ENCODE results near the gene RNLS.

GRCh38 chr10:88292185-88292514, 291.0 kb downstream of the RNLS start:
- no peak for TF ChIP-seq CTCF (IDR thresholded peaks at IDR 0.05)
- TF ChIP-seq POLR2A (IDR thresholded peaks at IDR 0.05), result no peak

Measured in thyroid gland (tissue), 4 donors.